Brain microvascular endothelial cell (primary cell): ENCODE data around the gene OSBP.

Experiments used
- DNase-seq: peaks from one replicate; pipeline ENCODE4 v3.0.0-alpha.2; 2020
- H3K27ac ChIP-seq: fragments of 250-450 bp; sonication (Bioruptor Pico); 2 replicates; pipeline ENCODE4 v1.5.1; 2020; ENCODE audit warnings: mild to moderate bottlenecking, moderate library complexity
- H3K27me3 ChIP-seq: fragments of 250-450 bp; sonication (Bioruptor Pico); replicated peaks from 2 replicates; pipeline ENCODE4 v1.5.1; 2020; ENCODE audit warnings: mild to moderate bottlenecking
- H3K36me3 ChIP-seq: fragments of 250-450 bp; sonication (Bioruptor Pico); replicated peaks from 2 replicates; pipeline ENCODE4 v1.5.1; 2020; ENCODE audit warnings: mild to moderate bottlenecking
- H3K4me3 ChIP-seq: 2 replicates; pipeline ENCODE4 v1.5.1; 2011; ENCODE audit warnings: low read depth, mild to moderate bottlenecking, control low read depth, low read length, moderate library complexity
- CTCF ChIP-seq: IDR thresholded peaks from 2 replicates; pipeline ENCODE4 v1.5.1; 2011; ENCODE audit warnings: low read depth, mild to moderate bottlenecking, moderate library complexity, low read length, control low read depth, inconsistent platforms; ENCODE audit errors: missing control alignments
- in situ Hi-C: cut with HindIII; loops from 2 replicates; pipeline ENCODE4 v1.10.0; 2017; ENCODE audit warnings: low sequenced_read_pairs, low pct_ligation_motif_present

The OSBP gene

GRCh38 chr11:59542142-59542810 is 73.3 kb downstream of the OSBP start:
- Histone ChIP-seq H3K27ac (no peak overlapping the region), H3K36me3 (no peaks in the 10 kb centered on the region), H3K27me3 (no peaks in the 10 kb centered on the region), H3K4me3 (no peak overlapping the region)
- DNase-seq = no peak
- TF ChIP-seq CTCF = no peak
- in situ Hi-C loops = no loop called here

GRCh38 chr11:59534676-59535075 is 80.9 kb downstream of the OSBP start:
- no peak overlapping the region for H3K4me3 ChIP-seq
- no peaks in the 10 kb centered on the region for H3K36me3 ChIP-seq
- no peak overlapping the region for H3K27ac ChIP-seq
- DNase-seq = no peak
- in situ Hi-C loops = no loop called here
- H3K27me3 ChIP-seq = no peaks in the 10 kb centered on the region
- TF ChIP-seq CTCF = no peak

- Histone ChIP-seq H3K36me3 (no peaks in the 10 kb centered on the region), H3K27ac (no peak overlapping the region), H3K27me3 (no peaks in the 10 kb centered on the region), H3K4me3 (no peak overlapping the region)
- no peak for TF ChIP-seq CTCF
- no peak for DNase-seq
- in situ Hi-C loops = no loop called here
These were observed 83.0 kb downstream of the OSBP start for GRCh38 chr11:59532620-59533019.

GRCh38 chr11:59528711-59529110 is 86.9 kb downstream of the OSBP start:
- no peak for TF ChIP-seq CTCF
- no peak for DNase-seq
- no peak overlapping the region for H3K4me3 ChIP-seq
- H3K27me3 ChIP-seq = no peaks in the 10 kb centered on the region
- no peak overlapping the region for H3K27ac ChIP-seq
- in situ Hi-C loops = no loop called here
- H3K36me3 ChIP-seq = no peaks in the 10 kb centered on the region
